GM23338 (cell line): ENCODE results near the gene ETHE1. TPM values are rescaled to one million over a fixed set of nuclear protein-coding genes. Genes with fewer than 3 reads are reported as not detected.

Source experiments
- ATAC-seq: fragments of 200-7000 bp; cut with Tn5 transposase; 3 replicates; pipeline ENCODE4 v1.9.1; 2020
- DNase-seq: peaks from one replicate; pipeline ENCODE4 v3.0.0-alpha.2; 2015; ENCODE audit warnings: low spot score
- H2AFZ ChIP-seq: fragments of 200-600 bp; sonication (generic); 2 replicates; pipeline ENCODE4 v1.8.0; 2016; ENCODE audit warnings: antibody characterized with exemption, mild to moderate bottlenecking, moderate library complexity
- H3F3A ChIP-seq: fragments of 200-600 bp; sonication (generic); replicated peaks from 2 replicates; pipeline ENCODE4 v1.8.0; 2017; ENCODE audit warnings: antibody characterized with exemption, mixed run types, low read depth
- H3K27ac ChIP-seq: fragments of 200-600 bp; sonication (generic); 2 replicates; pipeline ENCODE4 v1.6.1; 2016; ENCODE audit warnings: low read depth
- H3K27me3 ChIP-seq: fragments of 200-600 bp; sonication (generic); 2 replicates; pipeline ENCODE4 v1.8.0; 2016; ENCODE audit warnings: mild to moderate bottlenecking, mixed run types, moderate library complexity; ENCODE audit not compliant: insufficient read depth
- H3K36me3 ChIP-seq: fragments of 200-600 bp; sonication (generic); 2 replicates; pipeline ENCODE4 v1.8.0; 2016; ENCODE audit warnings: mild to moderate bottlenecking; ENCODE audit not compliant: insufficient read depth
- H3K4me1 ChIP-seq: fragments of 200-600 bp; sonication (generic); 2 replicates; pipeline ENCODE4 v1.8.0; 2016; ENCODE audit warnings: mild to moderate bottlenecking, moderate library complexity; ENCODE audit not compliant: insufficient read depth
- H3K4me2 ChIP-seq: fragments of 200-600 bp; sonication (generic); 2 replicates; pipeline ENCODE4 v1.7.1; 2017; ENCODE audit warnings: mixed run types
- H3K4me3 ChIP-seq: fragments of 200-600 bp; sonication (generic); 2 replicates; pipeline ENCODE4 v1.6.1; 2016; ENCODE audit warnings: mixed run types
- H3K79me2 ChIP-seq: fragments of 200-600 bp; sonication (generic); replicated peaks from 2 replicates; pipeline ENCODE4 v1.8.0; 2017; ENCODE audit warnings: mild to moderate bottlenecking; ENCODE audit not compliant: insufficient read depth
- H3K9me2 ChIP-seq: fragments of 200-600 bp; sonication (generic); 2 replicates; pipeline ENCODE4 v1.8.0; 2017; ENCODE audit not compliant: insufficient read depth
- H4K20me1 ChIP-seq: fragments of 200-600 bp; sonication (generic); replicated peaks from 2 replicates; pipeline ENCODE4 v1.8.0; 2017; ENCODE audit warnings: mild to moderate bottlenecking; ENCODE audit not compliant: insufficient read depth
- H3K27ac Mint-ChIP-seq: 2 replicates; pipeline ENCODE4 v1.8.0; 2020; ENCODE audit warnings: inconsistent platforms, mild to moderate bottlenecking, moderate library complexity, mixed read lengths
- H3K27me3 Mint-ChIP-seq: 3 replicates; pipeline ENCODE4 v1.8.0; 2022; ENCODE audit warnings: low read depth, mild to moderate bottlenecking, moderate library complexity, mixed read lengths, inconsistent platforms; ENCODE audit not compliant: insufficient read depth, poor library complexity
- H3K36me3 Mint-ChIP-seq: 3 replicates; pipeline ENCODE4 v1.8.0; 2021; ENCODE audit warnings: low read depth, mild to moderate bottlenecking, inconsistent platforms, moderate library complexity, mixed read lengths
- H3K4me1 Mint-ChIP-seq: 3 replicates; pipeline ENCODE4 v1.8.0; 2020; ENCODE audit warnings: mild to moderate bottlenecking, inconsistent platforms, mixed read lengths
- H3K4me3 Mint-ChIP-seq: 3 replicates; pipeline ENCODE4 v1.8.0; 2021; ENCODE audit warnings: moderate library complexity, mild to moderate bottlenecking, inconsistent platforms, mixed read lengths
- H3K9me3 Mint-ChIP-seq: 3 replicates; pipeline ENCODE4 v1.8.0; 2020; ENCODE audit warnings: moderate library complexity, mild to moderate bottlenecking, inconsistent platforms, mixed read lengths
- CREB1 ChIP-seq: fragments of 250-450 bp; sonication (Bioruptor Pico); IDR thresholded peaks from 2 replicates; pipeline ENCODE4 v1.5.0; 2020; ENCODE audit warnings: low read depth, mild to moderate bottlenecking, moderate library complexity
- CTCF ChIP-seq, 2 experiments: fragments of 200-600 bp in 1 of 2; sonication (generic) in 1 of 2; conservative IDR thresholded peaks; 2 replicates each; pipeline versions ENCODE4 v1.5.1 to v1.6.1; 2016 to 2017; ENCODE audit warnings: antibody characterized with exemption in 2 of 2, low read depth in 2 of 2, mild to moderate bottlenecking in 2 of 2, moderate library complexity in 1 of 2
- EZH2 ChIP-seq: fragments of 200-600 bp; sonication (generic); IDR thresholded peaks from one replicate; pipeline ENCODE4 v1.8.0; 2017; ENCODE audit warnings: antibody characterized with exemption, mild to moderate bottlenecking, low read depth; ENCODE audit not compliant: unreplicated experiment
- EZH2phosphoT487 ChIP-seq: fragments of 200-600 bp; sonication (generic); IDR thresholded peaks from one replicate; pipeline ENCODE4 v1.8.1; 2018; ENCODE audit warnings: antibody characterized with exemption; ENCODE audit not compliant: unreplicated experiment
- JUNB ChIP-seq: IDR thresholded peaks from one replicate; pipeline ENCODE4 v1.6.1; 2016; ENCODE audit warnings: antibody characterized with exemption; ENCODE audit not compliant: unreplicated experiment
- NANOG ChIP-seq: IDR thresholded peaks from 2 replicates; pipeline ENCODE4 v1.6.1; 2016; ENCODE audit warnings: antibody characterized with exemption, borderline replicate concordance
- POLR2AphosphoS5 ChIP-seq: IDR thresholded peaks from 2 replicates; pipeline ENCODE4 v1.6.1; 2016; ENCODE audit warnings: antibody characterized with exemption, low read depth
- REST ChIP-seq: IDR thresholded peaks from one replicate; pipeline ENCODE4 v1.6.1; 2018; ENCODE audit warnings: antibody characterized with exemption; ENCODE audit not compliant: unreplicated experiment
- STAT1 ChIP-seq: IDR thresholded peaks from one replicate; pipeline ENCODE4 v1.6.1; 2016; ENCODE audit warnings: antibody characterized with exemption; ENCODE audit not compliant: unreplicated experiment
- ZNF114 ChIP-seq: fragments of 250-450 bp; sonication (Bioruptor Pico); IDR thresholded peaks from 2 replicates; pipeline ENCODE4 v1.5.0; 2020; ENCODE audit warnings: mild to moderate bottlenecking, moderate library complexity
- ZNF331 ChIP-seq: fragments of 250-450 bp; sonication (Bioruptor Pico); IDR thresholded peaks from 2 replicates; pipeline ENCODE4 v1.5.0; 2020; ENCODE audit warnings: low read depth, mild to moderate bottlenecking, moderate library complexity
- ZNF462 ChIP-seq: fragments of 250-450 bp; sonication (Bioruptor Pico); IDR thresholded peaks from 2 replicates; pipeline ENCODE4 v1.5.0; 2020; ENCODE audit warnings: mild to moderate bottlenecking, moderate library complexity
- polyA plus RNA-seq: library from polyadenylated mRNA; unstranded; fragments of >200 nt; fragmentation: Nextera tagmentation; extraction: Ambion mirVana; gene quantifications from 2 replicates; pipeline ENCODE4 v1.2.1, GENCODE V29; 2016
- total RNA-seq: library from RNA; depleted of rRNA; stranded (reverse); fragments of >200 nt; shearing (Covaris generic); gene quantifications from 2 replicates; pipeline ENCODE4 v1.2.3, GENCODE V29; 2014
- TF ChIP-seq, protein P1 (sequence below): IDR thresholded peaks from 2 replicates; pipeline ENCODE4 v1.6.1; 2016; ENCODE audit warnings: antibody characterized with exemption

The ETHE1 gene
- total and polyA plus RNA-seq, 2 experiments from 2014 or later: 11.1 to 25.5 TPM

GRCh38 chr19:43482193-43482592 lies 44.8 kb downstream of the ETHE1 start:
- TF ChIP-seq NANOG (no peak), STAT1 (no peak), CREB1 (CRISPR knock-in tag) (no peak), EZH2phosphoT487 (no peak), EZH2 (no peak), ZNF114 (no peak), POLR2AphosphoS5 (no peak), ZNF462 (CRISPR knock-in tag) (no peak), ZNF331 (CRISPR knock-in tag) (no peak), CTCF (conservative IDR thresholded peaks at IDR 0.05; ENCODE audit: low read depth in 2 of 2) (no peak), REST (no peak), JUNB (no peak)
- TF ChIP-seq, protein P1, sequence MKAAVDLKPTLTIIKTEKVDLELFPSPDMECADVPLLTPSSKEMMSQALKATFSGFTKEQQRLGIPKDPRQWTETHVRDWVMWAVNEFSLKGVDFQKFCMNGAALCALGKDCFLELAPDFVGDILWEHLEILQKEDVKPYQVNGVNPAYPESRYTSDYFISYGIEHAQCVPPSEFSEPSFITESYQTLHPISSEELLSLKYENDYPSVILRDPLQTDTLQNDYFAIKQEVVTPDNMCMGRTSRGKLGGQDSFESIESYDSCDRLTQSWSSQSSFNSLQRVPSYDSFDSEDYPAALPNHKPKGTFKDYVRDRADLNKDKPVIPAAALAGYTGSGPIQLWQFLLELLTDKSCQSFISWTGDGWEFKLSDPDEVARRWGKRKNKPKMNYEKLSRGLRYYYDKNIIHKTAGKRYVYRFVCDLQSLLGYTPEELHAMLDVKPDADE: no peak
- H2AFZ ChIP-seq: no peak overlapping the region
- H3K36me3 ChIP-seq: no peaks in the 10 kb centered on the region
- no peaks in the 10 kb centered on the region for H3K4me1 ChIP-seq
- no peak for DNase-seq
- H3K4me2 ChIP-seq: no peak overlapping the region
- no peak overlapping the region for H3K4me3 ChIP-seq
- ATAC-seq: no peak
- Mint-ChIP-seq H3K27ac (no peak overlapping the region), H3K27me3 (peaks cover 3% of the 10 kb centered on the region), H3K4me3 (no peak overlapping the region), H3K4me1 (no peaks in the 10 kb centered on the region), H3K9me3 (no peaks in the 10 kb centered on the region), H3K36me3 (no peaks in the 10 kb centered on the region)
- no peaks in the 10 kb centered on the region for H3K9me2 ChIP-seq
- no peaks in the 10 kb centered on the region for H3K79me2 ChIP-seq
- H3K27me3 ChIP-seq: no peaks in the 10 kb centered on the region
- no peak overlapping the region for H3K27ac ChIP-seq
- no peaks in the 10 kb centered on the region for H3F3A ChIP-seq
- no peaks in the 10 kb centered on the region for H4K20me1 ChIP-seq
